ENCODE data around the gene HTT.
"Not testable (repeated sequence)": the region's sequence is repeated elsewhere in the genome, so short reads cannot be mapped to it uniquely, and the experiment has no call there.

HTT gene

DNA sequence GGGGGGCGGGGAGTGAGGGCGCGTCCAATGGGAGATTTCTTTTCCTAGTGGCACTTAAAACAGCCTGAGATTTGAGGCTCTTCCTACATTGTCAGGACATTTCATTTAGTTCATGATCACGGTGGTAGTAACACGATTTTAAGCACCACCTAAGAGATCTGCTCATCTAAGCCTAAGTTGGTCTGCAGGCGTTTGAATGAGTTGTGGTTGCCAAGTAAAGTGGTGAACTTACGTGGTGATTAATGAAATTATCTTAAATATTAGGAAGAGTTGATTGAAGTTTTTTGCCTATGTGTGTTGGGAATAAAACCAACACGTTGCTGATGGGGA lies 1.1 kb downstream of the HTT start:
- no peak for DNase-seq (ENCODE audit: extremely low read depth in 1 of 2, low read depth in 1 of 2)

DNA sequence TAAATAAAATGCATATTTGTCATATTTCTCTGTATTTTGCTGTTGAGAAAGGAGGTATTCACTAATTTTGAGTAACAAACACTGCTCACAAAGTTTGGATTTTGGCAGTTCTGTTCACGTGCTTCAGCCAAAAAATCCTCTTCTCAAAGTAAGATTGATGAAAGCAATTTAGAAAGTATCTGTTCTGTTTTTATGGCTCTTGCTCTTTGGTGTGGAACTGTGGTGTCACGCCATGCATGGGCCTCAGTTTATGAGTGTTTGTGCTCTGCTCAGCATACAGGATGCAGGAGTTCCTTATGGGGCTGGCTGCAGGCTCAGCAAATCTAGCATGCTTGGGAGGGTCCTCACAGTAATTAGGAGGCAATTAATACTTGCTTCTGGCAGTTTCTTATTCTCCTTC lies 3.3 kb downstream of the HTT start:
- DNase-seq (ENCODE audit: extremely low read depth in 1 of 2, low read depth in 1 of 2): no peak

DNA sequence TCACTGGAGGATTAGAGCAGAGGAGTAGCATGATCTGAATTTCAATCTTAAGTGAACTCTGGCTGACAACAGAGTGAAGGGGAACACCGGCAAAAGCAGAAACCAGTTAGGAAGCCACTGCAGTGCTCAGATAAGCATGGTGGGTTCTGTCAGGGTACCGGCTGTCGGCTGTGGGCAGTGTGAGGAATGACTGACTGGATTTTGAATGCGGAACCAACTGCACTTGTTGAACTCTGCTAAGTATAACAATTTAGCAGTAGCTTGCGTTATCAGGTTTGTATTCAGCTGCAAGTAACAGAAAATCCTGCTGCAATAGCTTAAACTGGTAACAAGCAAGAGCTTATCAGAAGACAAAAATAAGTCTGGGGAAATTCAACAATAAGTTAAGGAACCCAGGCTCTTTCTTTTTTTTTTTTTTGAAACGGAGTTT lies 5.2 kb downstream of the HTT start:
- no peak for DNase-seq (ENCODE audit: extremely low read depth in 1 of 2, low read depth in 1 of 2)

- DNase-seq (ENCODE audit: extremely low read depth in 1 of 2, low read depth in 1 of 2): no peak
These were observed 8.5 kb downstream of the HTT start for GRCh38 chr4:3082925-3083515.

DNA sequence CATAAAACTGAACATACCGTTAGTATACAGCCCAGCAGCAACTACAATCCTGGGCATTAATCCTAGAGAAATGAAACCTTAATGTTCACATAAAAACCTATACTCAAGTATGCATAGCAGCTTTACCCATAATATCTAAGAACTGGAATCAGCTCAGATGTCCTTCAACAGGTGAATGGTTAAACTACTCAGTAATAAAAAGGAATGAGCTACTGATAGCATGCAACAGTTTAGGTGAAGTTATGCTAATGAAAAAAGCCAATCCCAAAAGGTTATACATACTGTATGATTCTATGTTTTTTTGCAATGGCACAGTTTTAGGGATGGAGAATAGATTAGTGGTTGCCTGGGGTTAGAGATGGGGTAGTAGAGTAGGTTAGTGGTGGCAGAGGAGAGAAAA lies 9.3 kb downstream of the HTT start:
- DNase-seq (ENCODE audit: extremely low read depth in 1 of 2, low read depth in 1 of 2): no peak

DNA sequence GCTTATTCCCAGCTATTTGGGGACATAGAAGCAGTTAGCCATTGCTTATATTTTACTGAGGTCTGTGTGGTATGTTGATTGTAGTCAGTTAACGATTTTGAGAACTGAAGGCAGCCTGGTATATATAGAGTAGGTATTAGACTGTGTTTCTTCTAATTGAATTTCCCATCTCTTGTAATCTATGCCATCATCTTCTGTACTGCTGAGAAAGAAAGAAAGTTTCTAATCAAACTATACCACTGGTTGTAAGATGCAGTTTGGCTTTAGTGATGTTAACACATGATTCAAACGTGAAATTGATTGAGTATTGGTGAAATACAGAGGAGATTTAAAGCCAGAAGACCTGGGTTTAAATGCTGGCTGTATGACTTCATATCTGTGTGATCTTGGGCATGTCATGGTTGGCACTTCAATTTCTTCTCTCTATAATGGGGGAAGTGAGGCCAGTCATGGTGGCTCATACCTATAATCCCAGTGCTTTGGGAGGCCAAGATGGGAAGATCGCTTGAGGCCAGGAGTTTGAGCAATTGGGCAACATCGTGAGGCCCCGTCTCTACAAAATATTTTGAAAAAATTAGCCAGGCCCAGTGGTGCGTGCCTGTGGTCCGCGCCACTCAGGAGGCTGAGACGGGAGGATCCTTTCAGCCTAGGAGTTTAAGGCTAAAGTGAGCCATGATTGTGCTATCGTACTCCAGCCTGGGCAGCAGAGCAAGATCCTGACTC lies 11.6 kb downstream of the HTT start:
- no peak for DNase-seq (ENCODE audit: extremely low read depth in 1 of 2, low read depth in 1 of 2)

- no peak for DNase-seq (ENCODE audit: extremely low read depth in 1 of 2, low read depth in 1 of 2)
These were observed 12.8 kb downstream of the HTT start for GRCh38 chr4:3087115-3087797.

DNA sequence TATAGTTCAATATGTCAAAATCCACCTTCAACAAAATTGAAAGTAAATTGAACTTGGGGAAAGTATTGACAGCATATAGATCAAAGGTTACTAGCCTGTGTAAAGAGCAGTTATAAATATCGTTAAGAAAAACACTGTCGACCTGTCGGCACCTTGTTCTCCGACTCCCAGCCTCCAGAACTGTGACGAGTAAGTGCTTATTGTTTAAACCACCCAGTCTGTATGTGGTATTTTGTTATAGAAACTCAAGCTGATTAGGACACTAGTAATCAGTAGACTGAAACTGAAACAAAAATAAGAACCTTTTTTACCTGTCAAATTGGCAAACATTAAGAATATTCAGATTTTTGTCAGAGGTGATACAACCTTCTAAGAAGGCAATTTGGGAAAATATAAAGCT lies 17.0 kb downstream of the HTT start:
- DNase-seq (ENCODE audit: extremely low read depth in 1 of 2, low read depth in 1 of 2): no peak

GRCh38 chr4:3094701-3095100 lies 20.2 kb downstream of the HTT start:
- not testable (repeated sequence) for DNase-seq (ENCODE audit: extremely low read depth in 1 of 2, low read depth in 1 of 2)

- DNase-seq (ENCODE audit: extremely low read depth in 1 of 2, low read depth in 1 of 2): no peak
These were observed 21.7 kb downstream of the HTT start for GRCh38 chr4:3096202-3096601.

DNA sequence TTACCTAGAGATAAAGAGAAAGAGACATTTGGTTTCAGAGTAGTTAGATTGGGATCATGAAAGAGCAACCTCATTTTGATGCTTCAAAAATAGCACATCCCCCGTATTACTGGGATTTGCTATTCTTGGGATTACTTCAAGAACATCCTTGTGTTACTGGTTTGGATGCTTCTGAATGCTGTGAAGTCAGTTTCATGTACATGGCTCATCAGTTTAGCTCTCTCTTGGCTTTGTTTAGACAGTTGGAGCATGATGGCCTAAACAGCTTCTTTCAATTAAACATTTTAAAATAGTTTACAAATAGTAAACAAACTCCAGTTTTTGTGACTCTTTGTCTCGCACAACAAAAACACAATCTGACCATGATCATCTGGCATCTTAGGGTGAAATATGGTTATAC lies 23.9 kb downstream of the HTT start:
- no peak for DNase-seq (ENCODE audit: extremely low read depth in 1 of 2, low read depth in 1 of 2)

DNA sequence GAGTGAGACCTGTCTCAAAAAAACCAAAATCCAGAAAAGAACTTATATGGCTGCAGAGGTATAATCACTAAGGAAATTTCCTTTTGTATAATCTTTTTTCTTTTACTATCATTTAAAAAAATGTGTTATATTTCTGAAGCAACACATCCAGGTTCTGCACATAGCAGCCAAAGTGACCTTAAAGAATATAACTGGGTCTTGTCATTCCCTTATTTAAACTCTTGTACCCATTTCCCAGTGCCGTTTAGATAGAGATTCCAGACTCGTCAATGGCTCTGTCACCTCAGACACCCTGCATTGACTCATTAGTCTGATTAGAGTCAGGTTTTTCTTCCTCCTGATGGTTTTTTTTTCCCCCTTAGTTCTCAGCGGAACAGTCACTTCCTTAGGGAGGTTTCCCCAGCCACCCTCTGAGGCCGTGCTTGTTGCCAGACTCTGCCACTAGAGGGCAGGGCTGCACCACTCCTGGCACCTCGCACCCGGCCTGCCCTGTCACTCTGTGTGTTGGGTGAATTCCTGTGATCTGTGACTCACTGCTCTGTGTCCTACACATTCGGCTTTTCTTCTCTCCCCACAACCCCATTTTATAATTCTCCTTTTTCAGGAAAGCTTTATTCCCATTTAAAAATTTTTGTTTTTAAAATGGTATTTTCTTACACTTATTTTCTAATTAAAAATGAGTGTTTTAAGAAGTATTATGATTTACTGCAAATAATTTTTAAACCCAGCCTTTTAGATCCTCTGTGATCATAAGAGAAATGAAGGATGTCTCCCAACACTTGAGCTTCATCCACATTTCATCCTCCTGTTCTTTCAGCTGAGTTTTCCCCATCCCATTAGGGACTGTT lies 32.1 kb downstream of the HTT start:
- peak; percentile 51 to 80 for DNase-seq (ENCODE audit: extremely low read depth in 1 of 2, low read depth in 1 of 2)

DNA sequence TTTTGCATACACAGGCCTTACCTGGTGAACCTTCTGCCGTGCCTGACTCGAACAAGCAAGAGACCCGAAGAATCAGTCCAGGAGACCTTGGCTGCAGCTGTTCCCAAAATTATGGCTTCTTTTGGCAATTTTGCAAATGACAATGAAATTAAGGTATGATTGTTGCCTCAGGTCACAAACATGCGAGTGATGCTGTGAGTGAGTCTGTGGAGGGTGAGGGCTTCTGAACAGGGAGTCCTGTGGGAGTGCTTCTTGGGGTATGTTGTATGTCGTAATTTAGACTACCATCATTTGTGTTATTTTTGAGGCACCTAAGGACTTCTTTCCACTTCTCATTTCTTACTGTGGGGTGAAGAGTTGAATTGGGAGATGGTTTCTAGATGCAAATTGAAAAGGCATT lies 32.8 kb downstream of the HTT start:
- DNase-seq (ENCODE audit: extremely low read depth in 1 of 2, low read depth in 1 of 2): no peak

- no peak for DNase-seq (ENCODE audit: extremely low read depth in 1 of 2, low read depth in 1 of 2)
These were observed 33.2 kb downstream of the HTT start for GRCh38 chr4:3107691-3108121.

GRCh38 chr4:3108211-3108610 lies 33.7 kb downstream of the HTT start:
- no peak for DNase-seq (ENCODE audit: extremely low read depth in 1 of 2, low read depth in 1 of 2)

DNA sequence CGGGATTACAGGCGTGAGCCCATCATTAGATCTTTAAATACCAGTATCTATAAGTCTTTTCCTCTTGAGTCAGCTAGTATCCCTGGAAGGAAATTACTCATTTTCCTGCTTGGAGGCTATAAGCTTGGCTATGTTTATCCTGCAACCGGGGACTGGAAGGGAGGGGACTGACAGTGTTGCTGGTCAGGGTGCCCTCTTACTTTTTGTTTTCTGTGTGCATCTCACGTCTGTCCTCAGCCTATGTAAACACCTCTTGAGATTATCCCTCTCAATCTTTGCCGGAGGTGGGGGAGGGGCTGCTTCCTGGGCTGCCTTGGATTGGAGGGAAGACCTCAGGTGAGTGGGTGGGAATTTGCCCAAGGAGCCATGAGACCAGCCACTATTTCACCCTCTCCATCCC lies 37.0 kb downstream of the HTT start:
- DNase-seq (ENCODE audit: extremely low read depth in 1 of 2, low read depth in 1 of 2): no peak

DNA sequence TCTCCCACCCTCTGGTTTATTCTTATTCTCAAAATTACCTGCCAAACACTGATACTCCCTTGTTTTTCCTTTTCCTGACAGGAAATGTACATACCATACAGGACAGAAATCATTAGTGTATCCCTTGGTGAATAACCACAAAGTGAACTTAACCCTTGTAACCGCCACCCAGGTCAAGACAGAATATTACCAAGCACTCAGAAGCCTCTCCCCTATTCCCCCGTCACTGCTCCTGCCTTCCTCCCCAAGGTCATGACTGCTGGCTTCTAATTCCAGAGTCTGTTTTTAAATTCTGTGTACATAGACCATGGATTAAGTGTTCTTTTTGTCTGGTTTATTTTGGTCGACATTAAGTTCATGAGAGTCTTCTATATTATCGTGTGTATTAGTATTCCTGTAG lies 37.7 kb downstream of the HTT start:
- DNase-seq (ENCODE audit: extremely low read depth in 1 of 2, low read depth in 1 of 2): no peak

GRCh38 chr4:3112609-3113469 lies 38.4 kb downstream of the HTT start:
- no peak for DNase-seq (ENCODE audit: extremely low read depth in 1 of 2, low read depth in 1 of 2)

DNA sequence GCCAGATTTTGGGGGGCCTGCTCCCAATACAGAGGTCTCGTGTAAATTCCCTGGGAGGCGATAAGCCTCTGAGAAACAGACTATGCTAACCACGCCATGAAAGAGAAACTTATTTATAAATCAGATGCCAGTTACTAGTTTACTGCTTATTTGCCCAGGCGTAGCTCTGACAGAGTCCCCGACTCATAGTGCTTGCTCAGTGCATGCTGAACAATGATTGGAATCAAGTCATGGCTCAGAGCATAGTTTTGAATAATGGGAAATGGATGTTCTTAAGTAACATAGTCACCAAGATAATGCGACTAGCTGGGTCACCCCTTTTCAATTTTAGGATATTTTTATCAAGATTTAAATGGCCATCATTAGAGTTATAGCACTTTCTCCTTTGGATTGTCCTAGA lies 39.9 kb downstream of the HTT start:
- no peak for DNase-seq (ENCODE audit: extremely low read depth in 1 of 2, low read depth in 1 of 2)

DNA sequence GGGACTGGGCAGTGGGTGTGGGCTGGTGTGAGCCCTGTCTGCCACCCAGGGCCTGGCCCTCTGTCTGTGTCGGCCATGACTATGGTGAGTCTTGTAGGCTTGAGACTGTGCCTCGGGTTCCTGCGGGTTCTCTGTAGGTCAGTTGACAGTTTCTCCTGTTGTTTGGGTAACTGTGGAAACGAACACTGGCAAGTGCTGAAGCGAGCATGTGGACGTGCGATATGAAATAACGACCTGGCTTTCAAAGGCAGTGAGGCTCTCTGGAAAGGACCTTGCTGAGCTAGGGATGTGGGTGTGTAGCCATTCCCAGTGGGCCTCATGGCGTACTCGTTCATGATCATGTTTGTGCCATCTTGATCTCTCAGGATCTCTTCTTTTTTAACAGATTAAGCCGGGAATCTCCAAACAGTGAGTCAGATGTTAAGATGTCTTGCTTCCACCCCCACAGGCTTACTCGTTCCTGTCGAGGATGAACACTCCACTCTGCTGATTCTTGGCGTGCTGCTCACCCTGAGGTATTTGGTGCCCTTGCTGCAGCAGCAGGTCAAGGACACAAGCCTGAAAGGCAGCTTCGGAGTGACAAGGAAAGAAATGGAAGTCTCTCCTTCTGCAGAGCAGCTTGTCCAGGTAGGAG lies 41.3 kb downstream of the HTT start:
- DNase-seq (ENCODE audit: extremely low read depth in 1 of 2, low read depth in 1 of 2): no peak

Data from activated CD8-positive, alpha-beta memory T cell treated with anti-CD3 and anti-CD28 coated beads for 1 hour (primary cell).